SK-N-MC (cell line): ENCODE data around the gene GLCE.

Source experiments
- EZH2 ChIP-seq: fragments of 200-600 bp; sonication (generic); IDR thresholded peaks from one replicate; pipeline ENCODE4 v1.6.1; 2017; ENCODE audit warnings: antibody characterized with exemption
- POLR2AphosphoS5 ChIP-seq: IDR thresholded peaks from 2 replicates; pipeline ENCODE4 v1.6.1; 2012; ENCODE audit warnings: mild to moderate bottlenecking, low read depth, low read length, borderline replicate concordance

DNA sequence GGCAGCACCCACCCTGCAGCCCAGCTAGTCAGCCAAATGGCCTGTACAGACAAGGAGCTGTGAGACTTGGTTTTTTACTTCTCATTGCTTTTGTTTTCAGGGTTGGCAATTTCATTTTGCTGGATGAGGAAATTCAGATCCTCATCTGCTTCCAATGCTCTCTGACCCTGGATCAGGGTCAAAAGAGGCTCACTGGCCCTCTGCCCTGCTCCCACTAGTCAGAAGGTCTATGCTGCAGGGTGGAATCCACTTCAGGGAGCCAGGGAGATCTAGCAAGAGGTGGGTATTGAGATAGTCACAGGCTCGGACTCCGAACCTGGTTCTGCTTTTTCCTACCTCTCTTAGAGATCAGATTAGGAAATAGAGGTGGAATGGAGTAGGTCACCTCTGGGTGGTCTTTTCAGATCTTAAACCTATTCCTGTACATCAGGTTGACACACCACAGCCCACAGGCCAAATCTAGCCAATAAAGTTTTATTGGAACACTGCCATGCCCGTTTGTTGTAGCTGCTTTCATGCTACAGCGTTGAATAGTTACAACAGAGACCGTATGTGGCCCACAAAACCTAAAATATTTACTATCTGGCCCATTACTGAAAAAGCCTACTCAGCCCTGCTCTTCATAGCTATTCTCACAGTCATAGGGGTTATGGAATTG lies 26.4 kb upstream of the GLCE start:
- TF ChIP-seq POLR2AphosphoS5 (no peak), EZH2 (no peak)
